HL-60 (cell line): ENCODE data around the gene CLIP2.

Experiments used
- POLR2AphosphoS5 ChIP-seq: IDR thresholded peaks from 2 replicates; pipeline ENCODE4 v1.6.1; 2012; ENCODE audit warnings: low read depth
- TF ChIP-seq, protein P1 (sequence below): IDR thresholded peaks from one replicate; pipeline ENCODE4 v1.5.1; 2011; ENCODE audit warnings: low read length, control low read depth, inconsistent platforms; ENCODE audit not compliant: insufficient read depth

DNA sequence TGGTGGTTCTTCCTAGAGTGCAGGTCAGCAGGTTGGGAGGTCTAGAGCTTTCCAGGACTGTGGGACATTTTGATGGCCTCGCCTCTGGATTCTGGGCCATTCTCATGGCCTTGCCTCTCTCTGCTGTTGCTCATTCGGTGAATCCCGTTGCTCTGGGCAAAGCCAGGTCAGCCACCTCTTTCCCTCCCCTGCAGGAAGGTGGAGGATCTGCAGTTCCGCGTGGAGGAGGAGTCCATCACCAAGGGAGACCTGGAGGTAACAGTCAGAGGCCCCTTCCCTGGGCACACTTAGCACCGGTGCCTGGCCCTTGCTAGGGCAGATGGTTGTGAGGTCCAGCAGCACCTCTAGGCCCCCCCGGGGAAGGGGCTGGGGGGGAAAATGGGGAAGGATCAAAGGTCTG, 74.9 kb downstream of the CLIP2 start:
- no peak for TF ChIP-seq POLR2AphosphoS5
- TF ChIP-seq, protein P1, sequence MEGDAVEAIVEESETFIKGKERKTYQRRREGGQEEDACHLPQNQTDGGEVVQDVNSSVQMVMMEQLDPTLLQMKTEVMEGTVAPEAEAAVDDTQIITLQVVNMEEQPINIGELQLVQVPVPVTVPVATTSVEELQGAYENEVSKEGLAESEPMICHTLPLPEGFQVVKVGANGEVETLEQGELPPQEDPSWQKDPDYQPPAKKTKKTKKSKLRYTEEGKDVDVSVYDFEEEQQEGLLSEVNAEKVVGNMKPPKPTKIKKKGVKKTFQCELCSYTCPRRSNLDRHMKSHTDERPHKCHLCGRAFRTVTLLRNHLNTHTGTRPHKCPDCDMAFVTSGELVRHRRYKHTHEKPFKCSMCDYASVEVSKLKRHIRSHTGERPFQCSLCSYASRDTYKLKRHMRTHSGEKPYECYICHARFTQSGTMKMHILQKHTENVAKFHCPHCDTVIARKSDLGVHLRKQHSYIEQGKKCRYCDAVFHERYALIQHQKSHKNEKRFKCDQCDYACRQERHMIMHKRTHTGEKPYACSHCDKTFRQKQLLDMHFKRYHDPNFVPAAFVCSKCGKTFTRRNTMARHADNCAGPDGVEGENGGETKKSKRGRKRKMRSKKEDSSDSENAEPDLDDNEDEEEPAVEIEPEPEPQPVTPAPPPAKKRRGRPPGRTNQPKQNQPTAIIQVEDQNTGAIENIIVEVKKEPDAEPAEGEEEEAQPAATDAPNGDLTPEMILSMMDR: no peak
